ENCODE data around the gene LRWD1. TPM values are rescaled to one million over a fixed set of nuclear protein-coding genes. Genes with fewer than 3 reads are reported as not detected.

LRWD1 gene
- total RNA-seq, 2 donors from 2014 or later: 30.9 to 43.5 TPM

GRCh38 chr7:102417105-102417504 is 47.7 kb upstream of the LRWD1 start:
- Histone ChIP-seq H3K9ac (ENCODE audit: extremely low read depth, low read length, poor library complexity, severe bottlenecking) (no peak overlapping the region), H3K4me1 (ENCODE audit: control insufficient read depth, insufficient read depth, low read length) (peaks cover 3% of the 10 kb centered on the region), H3K9me3 (ENCODE audit: control insufficient read depth, low read length) (no peaks in the 10 kb centered on the region), H3K36me3 (ENCODE audit: control insufficient read depth, insufficient read depth, low read length) (peaks cover 76% of the 10 kb centered on the region), H3K27ac (ENCODE audit: low read depth, low read length) (no peak overlapping the region), H3K4me3 (ENCODE audit: low read length) (no peak overlapping the region), H3K27me3 (ENCODE audit: control insufficient read depth, insufficient read depth, low read length, poor library complexity, severe bottlenecking) (no peaks in the 10 kb centered on the region)
- Mint-ChIP-seq H3K4me1 (peaks cover 9% of the 10 kb centered on the region), H3K36me3 (ENCODE audit: low read depth) (peaks cover 75% of the 10 kb centered on the region), H3K9me3 (no peaks in the 10 kb centered on the region), H3K4me3 (no peak overlapping the region), H3K27ac (no peak overlapping the region), H3K27me3 (ENCODE audit: insufficient read depth) (no peaks in the 10 kb centered on the region)
- no peak for DNase-seq
- TF ChIP-seq CTCF (conservative IDR thresholded peaks at IDR 0.05): no peak
- 88% methylated on average over 3 of the region's 3 CpGs; no CpG with 5 or more reads in 1 of the 2 experiments for WGBS, 2 experiments (ENCODE audit: insufficient coverage in 1 of 2, insufficient read length in 1 of 2)

GRCh38 chr7:102418592-102418991 is 46.2 kb upstream of the LRWD1 start:
- Histone ChIP-seq H3K27me3 (ENCODE audit: control insufficient read depth, insufficient read depth, low read length, poor library complexity, severe bottlenecking) (no peaks in the 10 kb centered on the region), H3K36me3 (ENCODE audit: control insufficient read depth, insufficient read depth, low read length) (peaks cover 61% of the 10 kb centered on the region), H3K9me3 (ENCODE audit: control insufficient read depth, low read length) (no peaks in the 10 kb centered on the region), H3K27ac (ENCODE audit: low read depth, low read length) (no peak overlapping the region), H3K4me3 (ENCODE audit: low read length) (no peak overlapping the region), H3K4me1 (ENCODE audit: control insufficient read depth, insufficient read depth, low read length) (peaks cover 3% of the 10 kb centered on the region), H3K9ac (ENCODE audit: extremely low read depth, low read length, poor library complexity, severe bottlenecking) (no peak overlapping the region)
- no peak for DNase-seq
- Mint-ChIP-seq H3K4me3 (no peak overlapping the region), H3K27ac (no peak overlapping the region), H3K36me3 (ENCODE audit: low read depth) (peaks cover 66% of the 10 kb centered on the region), H3K27me3 (ENCODE audit: insufficient read depth) (no peaks in the 10 kb centered on the region), H3K9me3 (no peaks in the 10 kb centered on the region), H3K4me1 (peaks cover 9% of the 10 kb centered on the region)
- TF ChIP-seq CTCF (conservative IDR thresholded peaks at IDR 0.05): no peak
- 95 to 96% methylated on average over 5 of the region's 5 CpGs for WGBS, 2 experiments (ENCODE audit: insufficient coverage in 1 of 2, insufficient read length in 1 of 2)

GRCh38 chr7:102421706-102422240 is 43.0 kb upstream of the LRWD1 start:
- no peak overlapping the region for H3K4me3 Mint-ChIP-seq
- WGBS, 2 experiments (ENCODE audit: insufficient coverage in 1 of 2, insufficient read length in 1 of 2): 95 to 97% methylated on average over 5 to 9 of the region's 10 CpGs
- no peak overlapping the region for H3K27ac Mint-ChIP-seq
- Histone ChIP-seq H3K4me3 (ENCODE audit: low read length) (no peak overlapping the region), H3K27me3 (ENCODE audit: control insufficient read depth, insufficient read depth, low read length, poor library complexity, severe bottlenecking) (no peaks in the 10 kb centered on the region), H3K9me3 (ENCODE audit: control insufficient read depth, low read length) (no peaks in the 10 kb centered on the region), H3K9ac (ENCODE audit: extremely low read depth, low read length, poor library complexity, severe bottlenecking) (no peak overlapping the region), H3K36me3 (ENCODE audit: control insufficient read depth, insufficient read depth, low read length) (peaks cover 38% of the 10 kb centered on the region), H3K27ac (ENCODE audit: low read depth, low read length) (no peak overlapping the region), H3K4me1 (ENCODE audit: control insufficient read depth, insufficient read depth, low read length) (peaks cover 3% of the 10 kb centered on the region)
- no peak for TF ChIP-seq CTCF (conservative IDR thresholded peaks at IDR 0.05)
- no peaks in the 10 kb centered on the region for H3K27me3 Mint-ChIP-seq (ENCODE audit: insufficient read depth)
- peaks cover 62% of the 10 kb centered on the region for H3K36me3 Mint-ChIP-seq (ENCODE audit: low read depth)
- no peaks in the 10 kb centered on the region for H3K9me3 Mint-ChIP-seq
- H3K4me1 Mint-ChIP-seq: peaks cover 9% of the 10 kb centered on the region
- DNase-seq: no peak

Measured in endodermal cell (in vitro differentiated cells).